Stimulated activated CD8-positive, alpha-beta memory T cell treated with anti-CD3 and anti-CD28 coated beads, Interleukin-7, amount 100 ng/mL, for 4 hours (primary cell): Measurements from ENCODE around the gene RTP3.

Experiments
- DNase-seq, 2 donors: peaks; one replicate each; pipeline ENCODE4 v3.0.0-alpha.2; 2020; ENCODE audit warnings: low read depth in 2 of 2

Gene RTP3

GRCh38 chr3:46497556-46498265 lies at the start of gene RTP3:
RTP3 (plus strand) TSS chr3:46497976; CDS start chr3:46498063, 87 bp downstream.
- no peak for DNase-seq

- DNase-seq, result no peak
Observed at GRCh38 chr3:46448721-46449120, 49.1 kb upstream of the RTP3 start.

- no peak for DNase-seq
Observed at GRCh38 chr3:46449755-46450552, 47.8 kb upstream of the RTP3 start.

GRCh38 chr3:46453526-46454208 lies 44.1 kb upstream of the RTP3 start:
- DNase-seq, result no peak

- DNase-seq, result no peak
Observed at GRCh38 chr3:46454209-46454595, 43.6 kb upstream of the RTP3 start.

- no peak for DNase-seq
Observed at GRCh38 chr3:46454606-46455005, 43.2 kb upstream of the RTP3 start.

- DNase-seq, result no peak
Observed at GRCh38 chr3:46455231-46456115, 42.3 kb upstream of the RTP3 start.

- no peak for DNase-seq
Observed at GRCh38 chr3:46456118-46456517, 41.7 kb upstream of the RTP3 start.

GRCh38 chr3:46460051-46460450 lies 37.7 kb upstream of the RTP3 start:
- no peak for DNase-seq

GRCh38 chr3:46462111-46462510 lies 35.7 kb upstream of the RTP3 start:
- DNase-seq, result no peak

GRCh38 chr3:46462511-46462910 lies 35.3 kb upstream of the RTP3 start:
- DNase-seq, result no peak

GRCh38 chr3:46463120-46463867 lies 34.5 kb upstream of the RTP3 start:
- DNase-seq, result no peak

GRCh38 chr3:46463868-46464241 lies 33.9 kb upstream of the RTP3 start:
- no peak for DNase-seq

- no peak for DNase-seq
Observed at GRCh38 chr3:46464326-46465195, 33.2 kb upstream of the RTP3 start, which contains the start of gene LTF. LTF (minus strand) TSS chr3:46464905; CDS start chr3:46464867, 38 bp downstream.

- DNase-seq, result no peak
Observed at GRCh38 chr3:46465196-46465520, 32.6 kb upstream of the RTP3 start.

- DNase-seq, result no peak
Observed at GRCh38 chr3:46466273-46466672, 31.5 kb upstream of the RTP3 start.

GRCh38 chr3:46466871-46467403 lies 30.8 kb upstream of the RTP3 start:
- no peak for DNase-seq

- DNase-seq, result no peak
Observed at GRCh38 chr3:46467562-46467961, 30.2 kb upstream of the RTP3 start.

GRCh38 chr3:46468753-46469600 lies 28.8 kb upstream of the RTP3 start:
- no peak for DNase-seq
